ENCODE measurements around the gene TPBGL.

Gene TPBGL, protein sequence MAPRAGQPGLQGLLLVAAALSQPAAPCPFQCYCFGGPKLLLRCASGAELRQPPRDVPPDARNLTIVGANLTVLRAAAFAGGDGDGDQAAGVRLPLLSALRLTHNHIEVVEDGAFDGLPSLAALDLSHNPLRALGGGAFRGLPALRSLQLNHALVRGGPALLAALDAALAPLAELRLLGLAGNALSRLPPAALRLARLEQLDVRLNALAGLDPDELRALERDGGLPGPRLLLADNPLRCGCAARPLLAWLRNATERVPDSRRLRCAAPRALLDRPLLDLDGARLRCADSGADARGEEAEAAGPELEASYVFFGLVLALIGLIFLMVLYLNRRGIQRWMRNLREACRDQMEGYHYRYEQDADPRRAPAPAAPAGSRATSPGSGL

DNA sequence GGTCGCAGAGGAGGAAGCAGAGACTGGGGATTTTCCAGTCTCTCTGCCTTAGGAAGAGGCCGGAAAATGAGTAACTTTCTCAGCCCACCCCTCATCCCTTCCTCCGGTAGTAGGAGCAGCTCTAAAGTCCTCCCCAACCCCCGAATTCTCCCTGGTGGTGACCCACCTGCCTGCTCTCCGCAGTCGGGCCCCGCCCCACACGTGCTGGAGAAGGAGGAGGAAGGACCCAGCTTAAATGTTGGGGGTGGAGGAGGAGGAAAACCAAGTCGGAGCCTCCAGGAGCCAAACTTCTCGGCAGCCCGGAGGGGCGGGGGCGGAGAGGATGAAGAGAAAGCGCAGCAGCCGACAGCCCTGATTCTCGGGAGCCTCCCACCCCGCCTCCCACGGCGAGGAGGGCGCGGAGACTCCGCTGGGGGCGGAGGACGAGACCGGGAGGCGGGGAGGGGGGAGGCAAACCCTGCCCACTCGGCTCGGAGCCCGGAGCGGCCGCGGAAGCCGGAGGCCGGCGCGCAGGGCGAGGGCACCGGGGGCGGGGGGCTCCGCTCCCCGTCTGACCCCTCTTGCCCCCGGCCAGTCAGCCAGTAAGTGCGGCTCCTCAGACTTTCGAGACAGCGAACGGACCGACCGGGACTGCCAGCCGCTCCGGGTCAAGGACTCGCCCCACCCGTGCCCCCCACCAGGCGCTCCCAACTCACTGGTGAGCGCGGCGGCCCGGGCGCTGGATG lies at the start of gene TPBGL:
Gene TPBGL (plus strand): TSS at position 464 of the 725 bp plus-strand sequence. CDS start 276 bp downstream, outside the sequence.
- peak in 20 of 56 donors; percentile 20 to 71 (median 36) for DNase-seq

DNA sequence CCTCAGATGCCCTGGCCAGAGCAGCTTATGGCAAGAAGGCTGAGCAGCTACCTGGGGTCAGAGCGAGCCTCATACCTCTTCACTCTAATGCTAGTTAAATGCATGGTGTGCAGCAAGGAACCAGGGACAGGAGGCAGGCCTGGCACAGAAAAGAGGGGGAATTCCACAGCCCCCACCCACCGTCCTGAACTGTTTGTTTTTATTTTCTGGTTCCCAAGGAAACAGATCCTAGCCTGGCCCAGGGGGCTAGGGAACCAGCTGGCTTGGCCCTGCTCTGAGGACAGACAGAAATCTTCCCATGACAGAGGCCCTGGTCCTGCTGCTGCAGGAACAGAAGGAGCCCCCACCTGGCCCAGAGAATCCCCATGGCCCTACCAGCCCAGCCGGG lies 49.2 kb upstream of the TPBGL start:
- no peak for DNase-seq

DNA sequence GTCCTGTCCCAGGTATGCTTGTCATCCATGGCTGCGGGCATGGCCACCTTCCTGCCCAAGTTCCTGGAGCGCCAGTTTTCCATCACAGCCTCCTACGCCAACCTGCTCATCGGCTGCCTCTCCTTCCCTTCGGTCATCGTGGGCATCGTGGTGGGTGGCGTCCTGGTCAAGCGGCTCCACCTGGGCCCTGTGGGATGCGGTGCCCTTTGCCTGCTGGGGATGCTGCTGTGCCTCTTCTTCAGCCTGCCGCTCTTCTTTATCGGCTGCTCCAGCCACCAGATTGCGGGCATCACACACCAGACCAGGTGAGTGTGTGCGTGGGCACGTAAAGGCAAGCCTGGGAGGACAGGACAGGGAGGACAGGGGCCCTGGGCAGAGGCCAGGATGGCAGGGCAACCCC lies 47.3 kb upstream of the TPBGL start:
- no peak for DNase-seq

DNA sequence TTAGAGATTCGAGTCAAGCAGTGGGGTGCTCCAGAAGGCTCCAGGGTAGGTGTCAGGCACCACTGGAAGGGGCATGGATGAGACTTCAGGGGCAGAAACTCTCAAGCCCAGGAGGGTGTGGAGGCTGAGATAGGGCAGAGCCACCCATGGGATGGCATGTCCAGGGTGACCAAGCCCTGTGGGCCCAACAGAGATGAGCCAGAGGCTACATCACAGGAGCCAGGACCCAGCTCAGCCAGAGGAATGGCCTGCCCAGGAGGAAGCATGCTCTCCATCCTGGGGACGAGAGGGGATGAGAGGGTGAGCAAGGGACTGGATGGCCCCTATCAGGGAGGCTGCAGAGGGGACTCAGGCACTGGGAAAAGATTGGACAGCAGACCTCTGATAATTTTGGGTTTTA lies 46.9 kb upstream of the TPBGL start:
- DNase-seq = no peak

DNA sequence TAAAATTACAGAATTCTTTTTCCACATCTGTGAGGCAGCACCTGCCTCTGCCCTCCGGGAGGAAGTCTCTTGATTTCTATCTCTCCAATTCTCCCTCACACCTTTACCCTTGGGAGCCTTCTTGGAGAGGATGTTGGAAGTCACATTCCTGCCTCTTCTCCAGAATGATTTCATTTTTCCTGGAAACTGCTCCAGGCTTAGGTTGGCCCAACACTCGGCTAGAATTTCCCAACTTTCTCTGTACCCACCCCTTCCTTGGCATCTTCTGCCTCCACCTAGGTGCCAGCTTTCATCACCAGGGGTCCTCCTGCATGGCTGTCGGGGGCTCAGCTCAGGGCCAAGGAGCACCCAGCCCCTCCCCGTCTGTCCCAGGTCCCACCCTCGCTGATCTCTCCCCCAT lies 46.4 kb upstream of the TPBGL start:
- DNase-seq = no peak

DNA sequence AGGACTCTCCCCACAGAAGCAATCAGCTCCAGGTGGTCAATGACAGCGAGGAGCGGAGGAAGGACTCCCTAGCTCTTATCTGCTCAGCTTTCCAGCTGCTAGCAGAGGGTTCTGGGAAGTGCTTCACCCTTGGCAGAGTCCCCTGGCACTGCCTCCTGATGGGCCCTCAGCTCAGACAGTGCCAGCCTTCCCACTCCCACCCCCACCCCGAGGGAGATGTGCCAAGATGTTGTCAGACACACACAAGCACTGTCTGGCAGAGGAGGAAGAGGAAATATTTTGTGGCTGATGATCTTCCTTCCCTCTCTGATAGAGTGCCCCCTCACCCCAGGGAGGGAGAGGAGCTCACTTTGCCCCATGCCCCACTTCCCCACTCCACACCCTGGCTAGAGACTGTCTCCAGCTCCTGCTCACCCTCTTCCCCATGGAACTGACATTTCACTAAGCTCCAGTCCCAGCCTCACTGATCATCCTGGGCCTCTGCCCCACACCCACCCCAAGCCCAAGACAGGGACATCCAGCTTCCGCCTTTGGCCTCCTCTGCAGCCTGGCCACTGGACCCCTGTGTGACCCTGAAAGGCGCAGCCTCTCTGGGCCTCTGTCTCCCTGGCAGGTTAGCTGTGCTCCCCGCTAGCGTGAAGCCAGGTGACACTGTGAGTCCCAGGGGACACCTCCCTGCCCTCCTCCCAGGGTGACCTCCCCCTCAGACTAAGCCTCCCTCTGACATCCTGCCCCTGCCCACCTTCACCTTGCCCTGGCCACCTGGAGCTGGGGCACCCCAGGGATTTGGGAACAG lies 45.2 kb upstream of the TPBGL start:
- peak in 41 of 56 donors; percentile 8 to 75 (median 34) for DNase-seq

DNA sequence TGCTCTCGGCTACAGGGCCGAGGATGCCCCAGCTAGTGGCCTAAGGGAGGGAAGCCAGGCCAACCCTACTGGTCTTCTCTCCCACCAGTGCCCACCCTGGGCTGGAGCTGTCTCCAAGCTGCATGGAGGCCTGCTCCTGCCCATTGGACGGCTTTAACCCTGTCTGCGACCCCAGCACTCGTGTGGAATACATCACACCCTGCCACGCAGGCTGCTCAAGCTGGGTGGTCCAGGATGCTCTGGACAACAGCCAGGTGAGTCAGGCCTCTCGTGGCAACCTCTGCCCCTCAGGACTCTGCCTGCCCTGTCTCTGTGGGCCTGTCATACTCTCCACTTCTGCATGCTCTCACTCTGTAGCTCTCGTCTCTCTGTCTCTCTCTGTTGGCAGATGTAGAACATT lies 44.1 kb upstream of the TPBGL start:
- DNase-seq = no peak

DNA sequence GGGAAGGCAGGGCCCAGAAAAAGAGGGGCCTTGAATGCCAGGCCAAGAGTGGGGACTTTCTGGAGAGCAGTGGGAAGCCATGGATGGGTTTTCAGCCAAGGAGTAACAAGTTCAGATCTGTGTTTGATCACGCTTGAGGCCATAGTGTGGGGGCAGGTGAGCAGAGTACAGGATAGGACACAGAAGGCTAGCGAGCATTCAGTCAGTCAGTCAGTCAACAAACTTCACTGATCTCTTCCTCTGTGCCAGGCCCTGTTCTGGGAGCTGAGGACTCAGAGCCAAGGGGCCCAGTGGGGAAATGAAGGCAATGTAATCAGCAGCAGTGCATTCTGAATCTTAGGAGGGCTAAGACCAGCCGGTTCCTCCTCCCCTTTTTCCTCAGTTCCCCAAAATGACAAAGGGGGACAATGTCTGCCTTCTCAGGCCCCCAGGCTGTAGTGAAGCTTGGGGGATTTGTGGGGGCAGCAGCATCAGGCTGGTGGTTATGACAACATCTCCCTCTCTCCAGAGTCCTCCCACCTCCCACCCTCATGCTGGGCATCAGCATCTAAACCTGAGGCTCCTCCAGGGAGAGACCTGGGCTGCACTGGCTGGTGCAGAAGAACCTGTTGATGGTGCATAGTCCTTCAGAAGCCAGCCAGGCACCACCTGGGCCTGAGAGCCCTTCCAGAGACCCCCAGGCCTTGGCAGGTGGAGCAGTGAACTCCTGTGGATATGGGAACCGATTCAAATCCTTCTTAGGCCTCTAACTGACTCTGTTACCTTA lies 42.9 kb upstream of the TPBGL start:
- no peak for DNase-seq

DNA sequence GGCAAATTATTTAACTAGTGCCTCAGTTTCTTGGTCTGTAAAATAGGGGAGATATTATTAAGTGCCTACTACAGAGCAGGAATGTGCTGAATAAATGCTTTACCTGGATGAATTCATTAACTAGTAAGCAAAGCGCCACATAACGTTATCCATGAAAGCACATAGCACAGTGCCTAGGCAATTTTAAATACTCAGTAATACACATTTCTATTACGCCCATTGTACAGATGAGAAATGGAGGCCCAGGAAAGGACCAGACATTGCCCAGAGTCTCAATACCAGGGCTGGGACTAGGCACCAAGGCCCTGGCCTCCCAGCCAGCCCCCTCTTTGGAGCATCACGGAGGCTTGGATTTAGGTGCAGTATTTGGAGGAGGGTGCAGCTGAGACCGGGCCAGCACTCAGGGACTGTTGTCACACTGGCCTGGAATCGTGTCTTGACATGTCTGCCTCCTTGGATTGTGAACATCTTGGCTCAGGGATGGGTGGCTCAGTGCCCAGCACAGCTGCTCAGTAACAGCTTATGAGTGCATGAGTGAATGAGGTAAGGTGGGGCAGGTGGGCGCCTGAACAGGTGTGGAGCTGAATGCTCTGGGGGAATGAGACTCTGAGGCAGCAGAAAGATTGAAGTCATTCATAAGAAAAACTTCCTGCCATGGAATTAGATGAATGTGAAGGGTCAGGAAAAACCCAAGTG lies 42.1 kb upstream of the TPBGL start:
- DNase-seq = no peak

DNA sequence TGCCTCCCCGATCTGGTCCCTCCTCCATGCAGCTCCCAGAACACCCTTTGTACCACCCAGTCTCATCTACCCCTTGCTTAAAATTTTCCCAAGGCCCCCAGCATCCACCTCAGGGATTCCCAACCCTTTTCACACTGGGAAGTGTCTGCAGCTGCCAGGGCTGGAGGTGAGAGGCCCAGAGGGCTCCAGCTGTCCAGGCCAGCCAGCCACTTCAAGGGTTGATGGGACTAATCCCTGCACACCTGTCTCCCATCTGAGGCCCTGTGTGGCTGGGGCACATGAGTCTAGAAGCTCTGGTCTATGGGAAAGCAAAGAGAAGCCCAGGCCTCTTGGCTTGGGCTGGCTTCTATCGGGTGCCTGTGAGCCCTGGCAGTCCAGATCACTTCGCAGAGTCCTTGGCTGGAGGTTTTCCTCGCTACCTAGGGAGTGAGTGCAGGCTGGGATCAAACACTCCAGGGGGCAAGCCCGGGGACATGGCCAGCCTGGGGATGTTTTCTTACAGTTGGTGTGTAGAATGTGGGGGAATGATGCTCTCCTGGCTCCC lies 41.1 kb upstream of the TPBGL start:
- no peak for DNase-seq

DNA sequence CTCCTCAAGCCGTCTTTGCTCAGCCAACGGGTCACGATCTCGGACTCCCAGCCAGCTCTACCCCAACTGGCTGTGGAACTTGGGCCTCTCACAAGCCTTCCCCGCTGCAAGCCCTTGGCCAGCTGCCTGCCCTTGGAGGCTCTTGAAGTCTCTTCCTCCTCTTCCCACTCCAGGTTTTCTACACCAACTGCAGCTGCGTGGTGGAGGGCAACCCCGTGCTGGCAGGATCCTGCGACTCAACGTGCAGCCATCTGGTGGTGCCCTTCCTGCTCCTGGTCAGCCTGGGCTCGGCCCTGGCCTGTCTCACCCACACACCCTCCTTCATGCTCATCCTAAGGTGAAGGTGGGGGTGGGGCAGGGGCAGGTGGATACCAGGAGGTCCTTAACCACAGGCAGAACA lies 40.5 kb upstream of the TPBGL start:
- peak in 5 of 56 donors; percentile 12 to 39 (median 27) for DNase-seq

DNA sequence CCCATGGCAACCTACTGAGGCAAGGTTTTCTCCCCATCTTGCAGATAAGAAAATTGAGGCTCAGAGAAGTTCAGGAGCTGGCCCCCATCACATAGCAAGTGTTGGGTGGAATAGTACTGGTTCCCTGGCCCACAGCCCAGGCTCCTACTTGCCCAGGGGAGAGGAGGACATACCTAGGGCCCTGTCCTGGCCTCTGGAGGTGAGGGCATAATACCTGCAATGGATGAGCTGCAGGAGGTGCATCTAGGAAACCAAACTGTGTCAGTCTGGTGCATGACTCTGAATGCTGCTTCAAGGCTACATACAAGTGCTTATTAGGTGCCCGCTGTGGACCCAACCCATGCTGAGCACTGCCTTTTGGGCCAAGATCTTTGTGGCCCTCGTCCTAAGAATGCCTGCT lies 40.0 kb upstream of the TPBGL start:
- no peak for DNase-seq

DNA sequence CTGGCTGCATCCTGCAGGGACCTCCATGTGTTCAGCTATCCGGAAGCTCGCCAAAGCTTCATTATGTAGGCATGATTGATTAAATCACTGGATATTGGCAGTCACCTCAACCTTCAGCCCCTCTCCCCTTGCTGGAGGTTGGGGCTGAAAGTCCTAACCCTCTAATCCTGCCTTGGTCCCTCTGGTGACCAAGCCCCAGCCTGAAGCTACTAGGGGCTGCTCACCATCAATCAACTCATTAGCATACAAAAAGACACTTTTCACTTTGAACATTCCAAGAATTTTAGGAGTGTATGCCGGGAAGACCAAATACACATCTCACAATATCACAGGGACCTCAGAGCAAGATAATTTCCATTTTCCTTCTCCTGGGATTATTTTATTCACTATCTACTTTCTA lies 38.8 kb upstream of the TPBGL start:
- no peak for DNase-seq

DNA sequence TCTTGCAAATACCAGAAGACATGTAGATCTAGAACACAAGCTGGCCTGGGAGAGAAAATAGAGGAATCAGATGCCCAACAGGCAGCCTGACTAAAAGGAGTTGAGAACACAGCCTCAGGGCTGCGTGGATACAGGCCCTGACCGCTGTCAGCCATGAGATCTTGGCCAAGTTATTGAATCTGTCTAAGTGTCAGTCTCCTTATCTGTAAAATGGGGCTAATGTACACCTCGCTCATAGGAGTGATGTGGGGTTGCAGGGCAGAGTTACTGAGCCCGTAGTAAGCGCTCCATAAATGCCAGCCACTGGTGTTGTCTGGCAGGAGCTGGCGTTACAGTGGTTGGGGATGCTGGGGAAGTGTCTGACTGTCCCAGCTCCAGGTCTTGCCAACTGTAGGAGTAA lies 38.4 kb upstream of the TPBGL start:
- no peak for DNase-seq

DNA sequence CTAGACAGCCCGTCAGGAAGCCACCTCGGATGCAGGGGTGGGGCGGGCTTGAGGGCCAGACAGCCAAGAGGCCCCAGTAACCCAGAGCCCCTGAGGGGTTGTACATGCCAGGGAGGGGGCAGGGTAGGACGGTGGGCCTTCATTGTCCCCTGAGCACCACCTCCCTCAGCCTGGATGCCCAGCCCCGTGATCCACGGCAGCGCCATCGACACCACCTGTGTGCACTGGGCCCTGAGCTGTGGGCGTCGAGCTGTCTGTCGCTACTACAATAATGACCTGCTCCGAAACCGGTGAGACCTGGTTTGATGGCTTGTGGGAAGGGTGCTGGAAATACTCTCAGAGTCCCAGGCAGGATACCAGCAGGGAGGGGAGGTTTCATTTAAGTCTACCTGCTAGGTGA lies 37.4 kb upstream of the TPBGL start:
- no peak for DNase-seq

DNA sequence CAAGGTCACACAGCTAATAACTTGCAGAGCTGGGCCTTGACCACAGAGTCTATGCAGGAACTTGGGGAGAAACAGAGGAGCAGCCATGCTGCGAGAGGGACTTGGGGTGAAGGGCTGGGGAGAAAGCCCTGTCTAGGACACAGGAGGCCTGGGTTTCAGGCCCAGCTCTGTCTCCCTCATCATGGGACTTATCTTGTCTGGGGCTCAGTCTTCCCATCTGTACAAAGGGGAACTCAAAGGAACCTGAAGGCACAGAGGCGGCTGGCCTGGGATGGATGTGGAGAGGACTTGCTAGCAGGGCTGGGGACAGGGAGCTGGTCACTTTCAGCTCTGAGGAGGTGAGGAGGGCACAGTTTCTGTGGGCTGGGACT lies 36.9 kb upstream of the TPBGL start:
- no peak for DNase-seq

DNA sequence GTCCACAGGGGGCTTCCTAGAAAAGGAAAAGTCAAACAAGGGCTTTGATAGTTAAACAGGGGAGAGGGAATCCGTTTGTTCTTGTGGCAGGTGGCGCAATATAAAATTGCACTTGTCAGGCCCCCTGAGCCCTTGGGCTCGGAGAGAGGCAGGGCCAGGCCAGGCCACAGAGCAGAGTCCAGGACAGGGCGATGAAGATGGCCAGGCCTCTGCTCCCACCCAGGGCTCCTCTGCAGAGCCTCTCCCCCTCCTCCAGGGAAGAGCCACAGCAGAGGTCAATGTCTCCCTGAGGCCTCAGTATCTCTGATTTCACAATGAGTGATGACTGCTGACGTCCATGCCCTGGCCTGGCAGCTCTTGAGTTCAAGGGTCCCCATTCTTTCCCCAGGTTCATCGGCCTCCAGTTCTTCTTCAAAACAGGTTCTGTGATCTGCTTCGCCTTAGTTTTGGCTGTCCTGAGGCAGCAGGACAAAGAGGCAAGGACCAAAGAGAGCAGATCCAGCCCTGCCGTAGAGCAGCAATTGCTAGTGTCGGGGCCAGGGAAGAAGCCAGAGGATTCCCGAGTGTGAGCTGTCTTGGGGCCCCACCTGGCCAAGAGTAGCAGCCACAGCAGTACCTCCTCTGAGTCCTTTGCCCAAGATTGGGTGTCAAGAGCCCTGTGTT lies 36.4 kb upstream of the TPBGL start:
- DNase-seq = no peak

DNA sequence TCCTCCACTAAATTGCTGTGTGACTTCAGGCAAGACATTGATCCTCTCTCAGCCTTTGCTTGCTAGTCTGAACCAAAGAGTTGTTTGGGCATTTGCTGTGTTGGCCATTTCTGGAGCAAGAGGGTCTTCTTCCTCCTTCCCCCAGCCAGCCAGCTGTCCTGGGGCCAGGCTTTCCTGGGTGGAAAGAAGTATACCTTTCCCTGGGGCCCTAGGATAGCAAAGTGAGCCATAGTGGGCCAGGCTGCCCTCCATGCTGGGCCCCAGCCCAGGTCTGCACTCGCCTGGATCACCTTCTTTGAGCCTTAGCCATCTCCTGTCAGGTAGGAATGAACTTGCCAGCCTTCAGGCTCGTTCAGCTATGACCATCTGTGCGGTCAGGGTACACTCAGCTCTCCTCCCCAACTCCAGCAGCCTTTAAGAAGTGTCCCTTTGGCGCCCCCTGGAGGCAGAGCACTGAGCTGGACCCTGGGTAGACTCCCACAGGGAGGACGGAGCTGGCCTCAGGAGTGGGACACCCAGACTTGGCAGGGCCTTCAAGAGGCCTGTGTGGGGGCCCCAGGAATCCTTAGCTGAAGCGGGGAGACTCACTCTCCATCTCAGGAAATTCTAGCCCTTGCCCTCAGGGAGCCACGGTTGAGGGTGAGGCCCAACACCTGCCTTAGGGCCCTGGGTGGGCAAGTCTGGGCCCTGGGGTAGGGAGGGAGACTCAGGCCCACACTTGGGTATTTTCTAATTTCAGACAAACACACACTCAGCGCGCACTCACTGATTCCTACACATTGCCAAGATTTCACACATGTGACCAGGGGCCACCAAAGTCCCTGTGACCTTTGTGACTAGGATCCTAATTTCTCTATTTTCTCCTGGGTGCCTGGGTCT lies 35.6 kb upstream of the TPBGL start:
- peak in 43 of 56 donors; percentile 20 to 84 (median 41) for DNase-seq

DNA sequence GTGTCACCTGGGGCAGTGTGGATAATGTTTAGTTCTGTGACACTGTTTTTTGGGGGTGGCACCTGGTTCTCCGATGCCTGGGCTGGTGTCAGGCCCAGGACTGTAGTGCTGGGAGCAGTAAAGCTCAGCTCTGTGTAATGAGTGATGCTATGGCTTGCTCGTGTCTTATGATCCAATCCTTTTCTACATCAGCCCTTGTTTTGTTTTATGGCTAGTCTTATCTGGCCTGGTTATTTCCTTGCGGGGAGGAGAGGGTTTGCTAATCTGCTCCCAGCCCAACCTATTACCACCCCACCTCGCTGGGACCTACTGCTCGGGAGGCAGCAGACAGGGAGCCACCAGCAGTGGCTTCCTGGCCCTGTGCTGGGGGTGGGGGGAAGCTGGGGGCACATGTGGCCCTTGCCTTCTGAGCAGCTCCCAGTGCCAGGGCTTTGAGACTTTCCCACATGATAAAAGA lies 35.0 kb upstream of the TPBGL start:
- DNase-seq = no peak
